M059J (cell line): ENCODE data around the gene DDX50. TPM values are rescaled to one million over a fixed set of nuclear protein-coding genes. Genes with fewer than 3 reads are reported as not detected.
A peak's percentile ranks its signal among the peaks of the same experiment; 100 is the strongest.
"Not testable (repeated sequence)": the region's sequence is repeated elsewhere in the genome, so short reads cannot be mapped to it uniquely, and the experiment has no call there.

Experiments
- DNase-seq: peaks from one replicate; pipeline ENCODE4 v3.0.0-alpha.2; 2012; ENCODE audit warnings: low read depth
- total RNA-seq: library from RNA; depleted of rRNA; stranded (reverse); fragments of >200 nt; shearing (Covaris generic); gene quantifications from 2 replicates; pipeline ENCODE4 v1.2.3, GENCODE V29; 2014

The DDX50 gene
- total RNA-seq, 1 experiment from 2014 or later = 51.1 TPM

GRCh38 chr10:68902382-68902781 lies 1.3 kb downstream of the DDX50 start:
- DNase-seq = no peak

DNA sequence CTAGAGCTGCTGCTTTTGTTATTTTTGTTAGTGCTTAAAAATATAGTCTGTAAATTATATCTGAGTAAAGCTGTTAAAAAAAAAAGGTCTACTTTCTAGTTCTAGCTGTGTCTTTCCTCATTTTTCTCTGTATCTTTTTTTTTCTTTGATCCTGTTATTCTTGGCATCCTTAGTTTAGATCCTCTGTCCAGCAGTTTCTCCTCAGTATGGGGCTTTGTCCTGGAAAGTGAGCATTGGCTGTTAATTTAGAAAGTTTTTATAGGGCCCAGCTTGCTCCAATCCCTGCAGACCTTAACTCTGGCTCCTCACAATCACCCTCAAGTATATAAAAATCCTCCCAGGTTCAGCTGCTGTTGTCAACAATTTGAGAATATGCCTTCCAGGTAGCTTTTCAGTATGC lies 23.5 kb downstream of the DDX50 start:
- DNase-seq = no peak

GRCh38 chr10:68925489-68925888 lies 24.4 kb downstream of the DDX50 start:
- DNase-seq = no peak

- not testable (repeated sequence) for DNase-seq
Measured at GRCh38 chr10:68929157-68929556, 28.0 kb downstream of the DDX50 start.

- DNase-seq = not testable (repeated sequence)
Measured at GRCh38 chr10:68929888-68930287, 28.8 kb downstream of the DDX50 start.

GRCh38 chr10:68932860-68933259 lies 31.7 kb downstream of the DDX50 start:
- not testable (repeated sequence) for DNase-seq

DNA sequence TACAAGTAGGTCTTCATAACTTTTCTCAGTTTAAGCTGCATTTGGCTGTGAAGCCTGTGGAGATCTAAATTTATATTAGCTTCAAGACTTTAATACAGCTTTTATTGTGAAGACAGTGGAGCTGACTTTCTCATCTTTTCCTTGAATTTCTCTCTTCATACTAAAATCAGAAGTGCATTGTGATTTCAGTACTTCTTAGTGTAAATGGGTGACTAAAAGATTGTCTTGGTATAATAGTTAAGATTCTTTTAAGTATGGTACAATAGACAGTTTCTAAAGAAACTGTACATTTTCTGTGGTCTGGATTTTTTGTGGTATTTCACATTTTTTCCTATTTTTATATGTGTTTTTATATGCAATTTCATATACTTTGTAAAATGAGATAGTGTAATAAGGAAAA lies 33.9 kb downstream of the DDX50 start:
- DNase-seq = no peak

- DNase-seq = peak; percentile 5
Measured at GRCh38 chr10:68938117-68938516, 37.0 kb downstream of the DDX50 start.

DNA sequence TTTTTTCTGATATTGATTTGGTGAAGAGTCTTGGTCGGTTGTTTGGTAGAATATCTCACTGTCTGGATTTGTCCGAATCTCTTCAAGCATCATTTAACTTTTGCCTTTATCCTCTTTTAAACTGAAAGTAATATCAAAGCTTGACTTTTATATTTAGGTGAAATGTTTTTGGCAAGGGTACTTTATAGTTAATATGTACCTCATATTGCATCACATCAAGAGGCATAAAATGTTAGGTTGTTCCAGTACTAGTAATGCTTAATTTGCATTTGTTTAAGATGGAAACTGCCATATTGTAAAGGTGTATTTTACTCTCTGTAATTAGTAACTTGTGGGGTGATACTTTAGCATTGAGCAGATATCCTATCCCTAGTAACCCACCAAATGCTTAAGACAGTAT lies 37.8 kb downstream of the DDX50 start:
- no peak for DNase-seq

- not testable (repeated sequence) for DNase-seq
Measured at GRCh38 chr10:68940917-68941316, 39.8 kb downstream of the DDX50 start.

- no peak for DNase-seq
Measured at GRCh38 chr10:68950598-68950997, 49.5 kb downstream of the DDX50 start.

DNA sequence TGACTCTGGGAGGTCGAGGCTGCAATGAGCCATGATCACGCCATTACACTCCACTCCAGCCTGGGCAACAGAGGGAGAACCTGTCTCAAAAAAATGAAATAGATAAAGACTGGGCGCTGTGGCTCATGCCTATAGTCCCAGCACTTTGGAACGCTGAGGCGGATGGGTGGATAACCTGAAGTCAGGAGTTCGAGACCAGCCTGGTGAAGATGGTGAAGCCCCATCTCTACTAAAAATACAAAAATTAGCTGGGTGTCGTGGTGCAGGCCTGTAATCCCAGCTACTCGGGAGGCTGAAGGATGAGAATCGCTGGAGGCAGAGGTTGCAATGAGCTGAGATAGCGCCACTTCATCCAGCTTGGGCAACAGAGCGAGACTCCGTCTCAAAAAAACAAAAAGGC lies 53.8 kb downstream of the DDX50 start:
- DNase-seq = no peak

- no peak for DNase-seq
Measured at GRCh38 chr10:68955355-68955831, 54.3 kb downstream of the DDX50 start.

DNA sequence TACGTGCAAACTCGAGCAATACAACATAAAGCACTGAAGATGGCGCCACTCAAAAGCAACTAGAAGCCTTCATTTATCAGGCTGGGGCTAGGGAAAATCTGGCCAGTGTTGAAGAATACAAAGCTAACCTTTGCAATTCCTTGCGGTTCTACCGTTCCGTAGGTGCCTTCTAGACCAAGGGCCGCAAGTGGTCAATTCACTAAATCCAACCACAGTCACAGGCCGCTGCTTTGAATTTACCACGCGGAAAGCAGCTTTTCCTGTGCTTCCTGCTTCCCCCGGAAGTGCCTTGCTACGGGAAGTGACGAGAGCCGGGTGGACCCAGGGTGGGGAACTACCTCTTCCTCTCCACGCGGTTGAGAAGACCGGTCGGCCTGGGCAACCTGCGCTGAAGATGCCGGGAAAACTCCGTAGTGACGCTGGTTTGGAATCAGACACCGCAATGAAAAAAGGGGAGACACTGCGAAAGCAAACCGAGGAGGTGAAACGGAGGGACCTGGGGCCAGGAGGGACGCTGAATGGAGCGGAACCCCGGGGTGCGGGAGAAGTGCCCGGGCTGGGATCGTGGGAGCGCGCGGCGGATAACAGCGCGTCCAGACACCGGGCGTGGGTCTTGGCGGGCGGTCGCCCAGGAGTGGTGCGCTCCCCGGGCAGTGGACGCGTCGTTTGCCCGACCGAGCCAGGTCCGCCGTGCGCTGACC lies 54.9 kb downstream of the DDX50 start, which contains the start of gene DDX21:
Gene DDX21, plus strand, starts transcription at position 339 of the 701 bp plus-strand sequence. Its CDS starts 56 bp downstream, at position 395.
- DNase-seq = peak; percentile 90

GRCh38 chr10:68957284-68957615 lies 56.1 kb downstream of the DDX50 start:
- no peak for DNase-seq

- DNase-seq = no peak
Measured at GRCh38 chr10:68957654-68958053, 56.5 kb downstream of the DDX50 start.

GRCh38 chr10:68959695-68960527 lies 58.8 kb downstream of the DDX50 start:
- no peak for DNase-seq

DNA sequence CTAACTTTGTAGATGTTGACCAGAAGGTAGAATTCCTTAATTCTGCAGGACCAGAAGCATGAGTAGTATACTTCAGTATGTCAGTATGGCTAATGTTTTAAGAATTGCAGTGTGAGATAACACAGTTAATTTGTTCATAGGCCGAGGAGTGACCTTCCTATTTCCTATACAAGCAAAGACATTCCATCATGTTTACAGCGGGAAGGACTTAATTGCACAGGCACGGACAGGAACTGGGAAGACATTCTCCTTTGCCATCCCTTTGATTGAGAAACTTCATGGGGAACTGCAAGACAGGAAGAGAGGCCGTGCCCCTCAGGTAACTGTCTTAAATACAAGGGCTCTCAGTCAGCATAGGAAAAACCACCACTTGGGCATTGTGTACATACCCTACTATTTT lies 62.0 kb downstream of the DDX50 start:
- DNase-seq = no peak

GRCh38 chr10:68973975-68974374 lies 72.9 kb downstream of the DDX50 start:
- DNase-seq = no peak

GRCh38 chr10:68975936-68976473 lies 74.9 kb downstream of the DDX50 start:
- DNase-seq = not testable (repeated sequence)

DNA sequence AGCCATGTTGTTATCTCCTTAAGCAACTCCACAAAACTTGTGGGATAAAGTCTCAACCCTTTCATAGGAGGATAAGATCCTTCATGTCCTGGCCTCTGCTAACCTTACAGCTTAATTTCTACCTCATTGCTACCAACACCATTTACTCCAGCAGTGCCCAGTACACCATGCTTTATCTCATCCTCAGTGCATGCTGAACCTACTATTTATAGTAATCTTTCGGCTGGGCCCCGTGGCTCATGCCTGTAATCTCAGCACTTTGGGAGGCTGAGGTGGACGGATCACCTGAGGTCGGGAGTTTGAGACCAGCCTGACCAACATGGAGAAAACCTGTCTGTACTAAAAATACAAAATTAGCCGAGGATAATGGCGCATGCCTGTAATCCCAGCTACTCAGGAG lies 78.6 kb downstream of the DDX50 start:
- not testable (repeated sequence) for DNase-seq

- no peak for DNase-seq
Measured at GRCh38 chr10:68981074-68981473, 80.0 kb downstream of the DDX50 start.

GRCh38 chr10:68982389-68982788 lies 81.3 kb downstream of the DDX50 start:
- no peak for DNase-seq
